Activated T-helper 17 cell treated with anti-CD3 and anti-CD28 coated beads, Interleukin-2, amount 50 U/mL, for 72 hours (primary cell): ENCODE measurements around the gene ZDHHC1. TPM values are rescaled to one million over a fixed set of nuclear protein-coding genes. Genes with fewer than 3 reads are reported as not detected.
"Not testable (repeated sequence)": the region's sequence is repeated elsewhere in the genome, so short reads cannot be mapped to it uniquely, and the experiment has no call there.

Experiments
- ATAC-seq: fragments of 150-1000 bp; cut with Tn5 transposase; replicated peaks from 2 replicates; pipeline ENCODE4 v1.10.0; 2021; ENCODE audit warnings: mild to moderate bottlenecking, moderate library complexity
- H3K27ac Mint-ChIP-seq: one replicate; pipeline ENCODE4 v1.8.0; 2022; ENCODE audit warnings: mixed read lengths
- H3K27me3 Mint-ChIP-seq: one replicate; pipeline ENCODE4 v1.8.0; 2022; ENCODE audit warnings: mixed read lengths
- H3K36me3 Mint-ChIP-seq: one replicate; pipeline ENCODE4 v1.8.0; 2022; ENCODE audit warnings: low read depth, mild to moderate bottlenecking, mixed read lengths
- H3K4me1 Mint-ChIP-seq: one replicate; pipeline ENCODE4 v1.8.0; 2022; ENCODE audit warnings: mixed read lengths
- H3K4me3 Mint-ChIP-seq: one replicate; pipeline ENCODE4 v1.8.0; 2022; ENCODE audit warnings: mild to moderate bottlenecking, mixed read lengths
- H3K9me3 Mint-ChIP-seq: one replicate; pipeline ENCODE4 v1.8.0; 2022; ENCODE audit warnings: mixed read lengths
- total RNA-seq, 2 donors: library from RNA; stranded (reverse); gene quantifications; one replicate each; pipeline ENCODE4 v1.2.3, GENCODE V29; 2022

The ZDHHC1 gene
- total RNA-seq, 2 donors from 2014 or later, result 0.52 to 0.74 TPM

DNA sequence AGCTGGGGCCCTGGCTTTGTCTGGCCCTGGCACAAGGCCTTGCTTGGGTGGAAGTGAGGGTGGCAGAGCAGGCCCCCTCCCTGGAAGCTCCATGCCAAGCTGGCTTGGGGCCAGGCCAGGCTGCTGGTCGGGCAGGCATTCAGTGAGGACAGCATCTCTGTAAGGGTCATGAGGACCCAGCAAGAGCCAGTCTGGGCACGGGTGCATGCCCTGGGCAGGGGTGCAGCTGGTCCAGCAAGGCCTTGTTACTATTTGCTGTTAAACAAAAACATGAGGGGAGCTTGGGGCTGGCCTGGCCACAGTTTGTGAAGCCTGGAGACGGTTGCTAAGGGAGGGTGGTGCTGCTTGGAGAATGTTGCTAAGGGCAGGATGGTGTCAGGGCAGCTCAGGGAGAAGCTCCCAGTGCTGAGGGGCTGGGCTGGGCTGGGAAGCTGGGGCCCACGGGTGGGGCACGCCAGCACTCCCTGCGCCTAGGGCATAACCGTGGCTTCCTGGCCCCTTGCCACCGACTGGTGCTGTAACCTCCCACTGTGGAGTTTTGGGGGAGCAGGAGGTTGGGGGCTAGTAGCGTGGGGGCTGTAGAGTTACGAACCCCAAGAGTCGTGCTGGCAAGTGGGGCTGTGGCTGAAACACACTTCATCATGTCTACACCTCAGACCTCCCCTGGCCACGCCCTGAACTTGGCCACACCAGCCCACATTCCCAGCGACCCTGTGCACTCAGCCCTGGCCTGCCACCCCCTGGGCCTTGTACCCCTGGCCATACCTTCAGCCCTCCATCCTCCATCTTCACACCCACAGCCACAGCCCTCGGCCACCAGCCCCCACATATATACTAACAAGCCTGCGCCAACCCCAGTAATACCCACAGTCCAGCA lies 24.6 kb downstream of the ZDHHC1 start:
- H3K4me1 Mint-ChIP-seq, result peaks cover 9% of the 10 kb centered on the region
- ATAC-seq, result no peak
- H3K9me3 Mint-ChIP-seq, result no peaks in the 10 kb centered on the region
- no peak overlapping the region for H3K4me3 Mint-ChIP-seq
- H3K27me3 Mint-ChIP-seq, result peaks cover 20% of the 10 kb centered on the region
- H3K27ac Mint-ChIP-seq, result no peak overlapping the region
- H3K36me3 Mint-ChIP-seq, result no peaks in the 10 kb centered on the region

DNA sequence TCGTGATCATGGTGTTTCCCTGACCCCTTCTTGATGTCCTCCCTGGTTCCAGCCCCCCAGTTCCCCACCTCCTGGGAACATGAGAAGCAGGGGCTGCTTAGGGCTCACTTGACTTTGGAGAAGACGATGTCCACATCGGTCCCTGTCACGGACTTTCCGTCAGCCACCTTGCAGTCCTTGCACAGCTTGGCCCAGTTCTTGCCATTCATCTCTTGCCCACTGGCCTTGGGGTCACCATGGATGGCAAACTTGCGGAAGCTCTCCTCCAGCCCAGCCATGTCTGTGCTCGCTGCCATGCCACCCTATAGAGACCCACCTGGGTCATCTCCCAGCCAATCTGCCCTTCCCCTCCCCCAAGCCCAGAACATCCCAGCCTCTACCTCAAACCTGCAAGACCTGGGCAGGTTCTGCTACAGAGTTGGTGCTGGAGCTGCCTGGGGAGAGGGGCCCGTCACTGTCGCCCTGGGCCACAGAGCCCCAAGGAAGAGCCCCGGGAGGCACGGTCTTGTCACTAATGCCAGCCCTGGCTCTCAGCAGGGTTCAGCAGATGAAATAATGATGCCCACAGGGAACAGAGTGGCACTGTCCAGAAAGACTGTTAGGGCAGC lies 25.4 kb downstream of the ZDHHC1 start:
- Mint-ChIP-seq H3K27me3 (peaks cover 20% of the 10 kb centered on the region), H3K4me1 (peaks cover 9% of the 10 kb centered on the region), H3K36me3 (no peaks in the 10 kb centered on the region), H3K27ac (no peak overlapping the region), H3K9me3 (no peaks in the 10 kb centered on the region), H3K4me3 (no peak overlapping the region)
- no peak for ATAC-seq

- no peaks in the 10 kb centered on the region for H3K36me3 Mint-ChIP-seq
- no peaks in the 10 kb centered on the region for H3K9me3 Mint-ChIP-seq
- no peak for ATAC-seq
- H3K4me3 Mint-ChIP-seq, result no peak overlapping the region
- H3K27me3 Mint-ChIP-seq, result peaks cover 15% of the 10 kb centered on the region
- peaks cover 9% of the 10 kb centered on the region for H3K4me1 Mint-ChIP-seq
- no peak overlapping the region for H3K27ac Mint-ChIP-seq
These were observed 26.1 kb downstream of the ZDHHC1 start for GRCh38 chr16:67389911-67390815.

GRCh38 chr16:67388591-67388990 lies 27.7 kb downstream of the ZDHHC1 start:
- H3K4me3 Mint-ChIP-seq, result no peak overlapping the region
- peaks cover 9% of the 10 kb centered on the region for H3K27me3 Mint-ChIP-seq
- H3K9me3 Mint-ChIP-seq, result no peaks in the 10 kb centered on the region
- H3K4me1 Mint-ChIP-seq, result peaks cover 9% of the 10 kb centered on the region
- no peak overlapping the region for H3K27ac Mint-ChIP-seq
- no peaks in the 10 kb centered on the region for H3K36me3 Mint-ChIP-seq
- ATAC-seq, result no peak

DNA sequence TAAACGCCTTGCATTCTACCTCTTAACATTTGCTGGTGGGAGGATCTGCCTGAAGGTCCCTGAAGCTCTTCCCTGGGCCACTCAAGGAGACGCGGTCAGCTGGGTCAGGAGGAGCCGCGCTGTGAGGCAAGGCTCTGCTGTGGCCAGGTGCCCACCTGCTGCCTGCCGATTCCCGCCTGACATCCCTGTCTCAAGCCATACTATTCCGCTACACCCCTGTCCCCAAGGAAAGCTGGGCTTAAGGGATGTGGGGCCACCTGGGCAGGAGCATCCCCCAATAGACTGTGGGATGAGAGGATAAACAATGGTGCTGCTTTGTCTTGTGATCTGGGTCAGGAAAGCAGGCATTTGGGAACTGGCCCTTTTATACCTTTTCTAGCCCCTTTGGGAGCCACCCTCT lies 28.1 kb downstream of the ZDHHC1 start:
- no peak overlapping the region for H3K4me3 Mint-ChIP-seq
- H3K9me3 Mint-ChIP-seq, result no peaks in the 10 kb centered on the region
- H3K4me1 Mint-ChIP-seq, result peaks cover 9% of the 10 kb centered on the region
- H3K27ac Mint-ChIP-seq, result no peak overlapping the region
- H3K36me3 Mint-ChIP-seq, result no peaks in the 10 kb centered on the region
- H3K27me3 Mint-ChIP-seq, result peaks cover 9% of the 10 kb centered on the region
- no peak for ATAC-seq

GRCh38 chr16:67387479-67388079 lies 28.7 kb downstream of the ZDHHC1 start:
- no peak for ATAC-seq
- Mint-ChIP-seq H3K36me3 (no peaks in the 10 kb centered on the region), H3K27ac (no peak overlapping the region), H3K4me1 (peaks cover 7% of the 10 kb centered on the region), H3K9me3 (no peaks in the 10 kb centered on the region), H3K4me3 (no peak overlapping the region), H3K27me3 (peaks cover 7% of the 10 kb centered on the region)

DNA sequence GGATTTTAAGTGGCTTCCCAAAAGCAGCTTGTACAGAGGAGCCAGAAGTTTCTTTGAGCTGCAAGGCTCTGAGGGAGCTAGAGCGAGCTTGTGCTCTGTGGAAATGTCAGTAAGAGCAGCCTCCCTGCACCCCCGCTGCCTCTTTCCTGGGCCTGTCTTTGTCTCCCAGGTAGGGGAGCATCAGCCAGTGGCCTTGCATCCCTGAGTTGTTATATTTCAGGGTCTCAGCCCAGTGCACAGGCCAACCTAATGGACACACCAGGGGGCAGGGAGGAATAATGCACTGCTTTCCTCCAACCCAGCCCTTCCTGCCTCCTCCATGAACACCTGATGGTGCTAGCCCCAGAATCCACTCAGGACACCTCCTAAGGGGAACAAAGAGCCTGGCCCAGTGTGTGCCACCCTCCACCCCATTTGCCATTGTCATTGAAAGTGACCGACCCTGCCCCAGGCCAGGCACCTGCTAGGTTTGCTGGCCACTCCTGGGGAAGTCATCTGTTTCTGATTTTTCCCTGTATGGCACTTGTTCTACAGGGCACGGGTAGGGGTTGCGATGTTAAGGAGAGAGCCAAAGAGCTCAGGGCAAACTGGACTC lies 29.3 kb downstream of the ZDHHC1 start:
- Mint-ChIP-seq H3K4me3 (no peak overlapping the region), H3K27me3 (peaks cover under 1% of the 10 kb centered on the region), H3K4me1 (peaks cover under 1% of the 10 kb centered on the region), H3K9me3 (no peaks in the 10 kb centered on the region), H3K27ac (no peak overlapping the region), H3K36me3 (no peaks in the 10 kb centered on the region)
- no peak for ATAC-seq

- Mint-ChIP-seq H3K4me1 (no peaks in the 10 kb centered on the region), H3K9me3 (no peaks in the 10 kb centered on the region), H3K27ac (no peak overlapping the region), H3K4me3 (no peak overlapping the region), H3K27me3 (no peaks in the 10 kb centered on the region), H3K36me3 (no peaks in the 10 kb centered on the region)
- no peak for ATAC-seq
These were observed 31.3 kb downstream of the ZDHHC1 start for GRCh38 chr16:67384778-67385510.

- H3K9me3 Mint-ChIP-seq, result no peaks in the 10 kb centered on the region
- no peaks in the 10 kb centered on the region for H3K4me1 Mint-ChIP-seq
- H3K36me3 Mint-ChIP-seq, result no peaks in the 10 kb centered on the region
- no peak overlapping the region for H3K27ac Mint-ChIP-seq
- H3K27me3 Mint-ChIP-seq, result no peaks in the 10 kb centered on the region
- H3K4me3 Mint-ChIP-seq, result no peak overlapping the region
- ATAC-seq, result no peak
These were observed 33.0 kb downstream of the ZDHHC1 start for GRCh38 chr16:67383284-67383683.

DNA sequence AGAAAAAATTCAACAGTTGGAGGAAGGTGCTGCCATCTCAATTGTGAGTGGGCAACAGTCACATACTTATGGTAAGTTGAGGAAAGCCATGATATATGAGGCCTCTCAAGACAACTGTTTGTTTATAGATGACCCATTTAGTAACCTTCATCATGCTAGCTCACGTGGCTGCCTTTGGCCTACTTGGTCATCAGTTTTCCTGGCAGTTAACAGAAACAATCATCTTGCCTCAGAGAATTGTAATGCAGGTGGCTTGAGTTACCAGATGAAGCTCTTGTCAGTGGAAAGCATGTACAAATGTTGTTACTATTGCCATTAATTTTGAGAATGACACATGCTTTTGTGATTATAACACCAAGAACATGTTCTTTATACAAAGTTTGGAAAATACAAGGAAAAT lies 37.6 kb downstream of the ZDHHC1 start:
- Mint-ChIP-seq H3K9me3 (no peaks in the 10 kb centered on the region), H3K4me1 (no peaks in the 10 kb centered on the region), H3K27ac (no peak overlapping the region), H3K27me3 (peaks cover 8% of the 10 kb centered on the region), H3K36me3 (no peaks in the 10 kb centered on the region), H3K4me3 (no peak overlapping the region)
- no peak for ATAC-seq

- H3K27ac Mint-ChIP-seq, H3K36me3 Mint-ChIP-seq, H3K4me3 Mint-ChIP-seq, H3K4me1 Mint-ChIP-seq, ATAC-seq, H3K9me3 Mint-ChIP-seq: not testable (repeated sequence)
- peaks cover 14% of the 10 kb centered on the region for H3K27me3 Mint-ChIP-seq
These were observed 40.3 kb downstream of the ZDHHC1 start for GRCh38 chr16:67376012-67376411.

DNA sequence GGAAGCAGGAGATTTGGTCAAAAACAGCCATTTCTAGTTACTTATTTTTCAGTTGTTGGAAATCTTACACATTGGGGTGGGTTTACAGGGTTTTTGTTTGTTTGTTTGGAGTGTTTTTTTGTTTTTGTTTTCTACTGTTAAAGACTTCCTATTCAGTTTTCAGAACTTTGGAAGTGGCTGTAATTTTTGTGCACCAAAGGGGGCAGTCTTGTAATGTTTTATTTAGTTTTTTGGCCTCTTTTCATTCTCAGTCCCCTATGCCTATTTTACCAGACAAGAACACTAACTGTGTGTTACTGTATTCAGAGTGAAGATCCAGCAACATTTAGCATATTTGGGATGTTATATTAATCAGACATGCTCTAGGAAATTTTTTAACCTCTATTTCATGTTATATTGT lies 43.6 kb downstream of the ZDHHC1 start:
- H3K36me3 Mint-ChIP-seq, result no peaks in the 10 kb centered on the region
- no peaks in the 10 kb centered on the region for H3K4me1 Mint-ChIP-seq
- H3K27ac Mint-ChIP-seq, result no peak overlapping the region
- no peaks in the 10 kb centered on the region for H3K9me3 Mint-ChIP-seq
- no peak for ATAC-seq
- H3K27me3 Mint-ChIP-seq, result peaks cover 11% of the 10 kb centered on the region
- H3K4me3 Mint-ChIP-seq, result no peak overlapping the region

DNA sequence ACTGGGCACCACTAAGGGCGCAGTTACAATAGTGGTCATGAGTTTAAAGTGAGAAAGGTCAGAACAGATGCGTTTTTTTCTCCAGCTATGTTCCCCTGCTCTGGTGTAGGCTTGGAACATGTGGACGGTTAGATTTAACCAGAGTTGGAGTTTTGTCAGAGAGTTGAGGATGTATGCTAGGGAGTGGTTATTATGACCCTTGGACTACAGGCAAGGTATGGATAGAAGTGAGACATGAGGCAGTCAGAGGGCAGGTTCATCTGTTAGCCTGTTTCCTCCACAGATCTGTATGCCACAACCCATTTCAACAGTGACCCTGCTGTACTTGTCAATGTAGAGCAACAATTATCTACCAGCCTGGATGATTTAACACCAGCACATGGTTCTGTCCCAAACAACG lies 45.6 kb downstream of the ZDHHC1 start:
- no peak overlapping the region for H3K4me3 Mint-ChIP-seq
- peaks cover 6% of the 10 kb centered on the region for H3K27me3 Mint-ChIP-seq
- no peaks in the 10 kb centered on the region for H3K36me3 Mint-ChIP-seq
- ATAC-seq, result no peak
- no peaks in the 10 kb centered on the region for H3K4me1 Mint-ChIP-seq
- H3K27ac Mint-ChIP-seq, result no peak overlapping the region
- H3K9me3 Mint-ChIP-seq, result no peaks in the 10 kb centered on the region
